ENCODE measurements around the gene TOX3.

Gene TOX3

DNA sequence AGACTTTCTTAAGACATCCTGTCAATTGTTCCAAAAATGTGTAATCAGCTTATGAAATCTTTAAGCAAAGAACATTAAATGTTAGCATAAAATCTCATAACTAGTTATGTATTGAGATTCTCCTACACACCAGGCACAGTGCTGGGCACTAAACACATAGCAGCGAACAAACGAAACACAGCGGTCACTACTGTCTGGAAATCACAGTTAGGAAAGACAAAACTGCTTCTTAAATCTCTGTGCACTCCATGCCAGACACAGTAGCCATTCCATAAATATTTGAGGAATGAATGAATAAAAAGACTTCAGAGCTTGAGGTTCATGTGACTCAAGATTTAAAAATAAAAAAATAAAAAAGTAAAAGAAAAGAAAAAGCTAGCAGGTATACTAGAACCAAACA, 20.1 kb downstream of the TOX3 start:
- ChIA-PET POLR2A (no interaction called here), CTCF (no interaction called here)
- TF ChIP-seq, protein P1, sequence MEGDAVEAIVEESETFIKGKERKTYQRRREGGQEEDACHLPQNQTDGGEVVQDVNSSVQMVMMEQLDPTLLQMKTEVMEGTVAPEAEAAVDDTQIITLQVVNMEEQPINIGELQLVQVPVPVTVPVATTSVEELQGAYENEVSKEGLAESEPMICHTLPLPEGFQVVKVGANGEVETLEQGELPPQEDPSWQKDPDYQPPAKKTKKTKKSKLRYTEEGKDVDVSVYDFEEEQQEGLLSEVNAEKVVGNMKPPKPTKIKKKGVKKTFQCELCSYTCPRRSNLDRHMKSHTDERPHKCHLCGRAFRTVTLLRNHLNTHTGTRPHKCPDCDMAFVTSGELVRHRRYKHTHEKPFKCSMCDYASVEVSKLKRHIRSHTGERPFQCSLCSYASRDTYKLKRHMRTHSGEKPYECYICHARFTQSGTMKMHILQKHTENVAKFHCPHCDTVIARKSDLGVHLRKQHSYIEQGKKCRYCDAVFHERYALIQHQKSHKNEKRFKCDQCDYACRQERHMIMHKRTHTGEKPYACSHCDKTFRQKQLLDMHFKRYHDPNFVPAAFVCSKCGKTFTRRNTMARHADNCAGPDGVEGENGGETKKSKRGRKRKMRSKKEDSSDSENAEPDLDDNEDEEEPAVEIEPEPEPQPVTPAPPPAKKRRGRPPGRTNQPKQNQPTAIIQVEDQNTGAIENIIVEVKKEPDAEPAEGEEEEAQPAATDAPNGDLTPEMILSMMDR (IDR thresholded peaks at IDR 0.05; ENCODE audit: insufficient read depth, low read length, missing control alignments): no peak
- no peak overlapping the region for H3K4me3 ChIP-seq (ENCODE audit: low read depth, low read length)
- DNase-seq (ENCODE audit: low read depth, low spot score): no peak

DNA sequence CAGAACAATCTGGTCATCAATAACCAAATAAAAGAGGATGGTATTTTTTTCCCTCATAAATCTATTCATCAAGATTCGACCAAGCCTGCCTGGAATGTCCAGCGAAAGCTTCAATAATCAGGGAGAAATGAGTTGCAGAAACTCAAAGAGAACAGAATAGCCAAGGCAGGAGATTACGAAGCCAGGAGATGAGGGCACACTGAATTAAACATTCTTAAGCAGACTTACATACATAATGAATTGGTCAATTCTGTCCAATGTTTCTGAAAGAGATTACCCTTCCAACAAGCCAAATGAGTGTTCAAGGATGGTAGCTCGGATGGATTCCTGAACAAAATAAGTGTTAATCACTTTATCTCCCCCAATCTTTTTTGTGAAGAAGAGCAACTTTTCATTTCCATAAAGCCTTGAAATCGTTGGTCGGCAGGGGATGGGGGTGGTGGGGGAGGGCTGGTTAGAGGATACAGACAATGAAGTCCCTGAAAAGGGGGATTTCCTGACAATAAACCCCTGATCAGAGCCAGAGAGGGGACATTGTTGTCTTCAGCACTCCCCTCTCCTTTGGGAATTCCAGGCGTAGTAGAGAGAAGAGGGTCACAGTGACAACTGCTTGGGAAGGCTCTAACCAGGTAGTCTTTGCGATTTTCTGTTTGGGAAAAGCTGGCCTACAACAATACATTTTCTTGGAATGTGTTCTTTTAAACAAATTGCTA, 20.7 kb downstream of the TOX3 start:
- CTCF ChIA-PET: no interaction called here
- TF ChIP-seq, protein P1 (IDR thresholded peaks at IDR 0.05; ENCODE audit: insufficient read depth, low read length, missing control alignments): no peak
- POLR2A ChIA-PET: no interaction called here
- DNase-seq (ENCODE audit: low read depth, low spot score): no peak
- H3K4me3 ChIP-seq (ENCODE audit: low read depth, low read length): no peak overlapping the region

DNA sequence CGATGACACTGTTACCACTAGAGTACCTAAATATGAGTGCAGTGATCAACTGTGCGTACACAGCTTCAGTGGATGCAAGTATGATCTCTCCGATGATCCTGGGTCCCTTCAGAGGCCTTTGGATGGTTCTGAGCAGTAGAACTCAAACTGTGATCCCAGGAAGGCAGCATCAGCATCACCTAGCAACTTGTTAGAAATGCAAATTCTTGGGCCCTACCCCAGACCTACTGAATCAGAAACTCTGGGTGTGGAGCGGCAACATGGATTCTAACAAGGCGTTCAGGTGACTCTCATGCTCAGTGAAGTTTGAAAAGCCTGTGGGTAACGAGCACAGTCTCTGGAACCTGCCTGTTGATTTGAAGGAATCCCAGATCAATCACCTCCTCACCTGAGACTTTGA, 25.4 kb downstream of the TOX3 start:
- ChIA-PET CTCF (no interaction called here), POLR2A (no interaction called here)
- TF ChIP-seq, protein P1 (IDR thresholded peaks at IDR 0.05; ENCODE audit: insufficient read depth, low read length, missing control alignments): no peak
- DNase-seq (ENCODE audit: low read depth, low spot score): no peak
- H3K4me3 ChIP-seq (ENCODE audit: low read depth, low read length): no peak overlapping the region

DNA sequence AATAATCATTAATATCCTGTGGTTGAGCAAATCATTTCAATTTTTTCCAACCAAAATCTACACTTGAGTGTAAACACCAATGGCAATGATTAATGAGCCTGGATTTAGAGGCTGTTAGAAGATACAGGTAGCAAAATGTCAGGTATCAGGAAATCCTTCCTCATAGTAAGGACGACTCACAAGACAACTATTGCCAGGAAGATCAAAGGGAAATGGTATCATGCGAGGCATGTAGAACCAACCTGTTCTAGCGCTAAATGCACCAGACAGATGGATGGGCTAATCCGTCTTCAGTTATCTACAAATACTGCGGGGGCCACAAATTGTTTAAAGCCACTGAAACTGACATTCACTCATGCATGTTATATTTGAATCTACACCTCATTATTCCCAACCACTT, 28.1 kb downstream of the TOX3 start:
- TF ChIP-seq, protein P1 (IDR thresholded peaks at IDR 0.05; ENCODE audit: insufficient read depth, low read length, missing control alignments): no peak
- no peak overlapping the region for H3K4me3 ChIP-seq (ENCODE audit: low read depth, low read length)
- ChIA-PET POLR2A (no interaction called here), CTCF (no interaction called here)
- DNase-seq (ENCODE audit: low read depth, low spot score): no peak

DNA sequence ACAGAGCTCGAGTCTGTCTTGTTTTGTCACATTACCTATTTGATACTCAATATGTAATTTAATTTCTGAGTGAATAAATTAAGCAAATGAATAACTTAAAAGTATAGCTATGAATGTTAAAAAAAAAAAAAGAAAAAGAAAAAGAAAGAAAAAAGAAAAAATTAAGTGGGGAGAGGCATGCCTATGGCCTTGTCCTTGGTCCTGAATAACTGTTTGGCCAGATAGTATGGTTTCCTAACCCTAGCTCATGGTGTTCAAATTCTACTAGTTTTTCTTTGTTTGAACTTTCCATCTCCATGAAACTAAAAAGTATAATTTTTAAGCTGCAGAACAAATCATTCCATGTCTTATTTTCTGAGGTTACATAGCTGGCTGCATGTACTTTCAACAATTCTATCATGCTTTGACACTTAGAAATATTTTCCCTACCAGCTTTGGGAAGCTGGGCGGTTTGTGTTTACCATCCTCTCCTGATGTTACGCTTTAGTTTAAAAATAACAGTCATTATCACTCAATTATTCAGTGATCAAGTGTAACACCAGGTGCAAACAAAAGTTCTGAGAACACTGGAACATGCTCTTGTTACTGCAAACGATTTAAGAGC, 31.8 kb downstream of the TOX3 start:
- ChIA-PET CTCF (no interaction called here), POLR2A (no interaction called here)
- TF ChIP-seq, protein P1 (IDR thresholded peaks at IDR 0.05; ENCODE audit: insufficient read depth, low read length, missing control alignments): no peak
- no peak overlapping the region for H3K4me3 ChIP-seq (ENCODE audit: low read depth, low read length)
- DNase-seq (ENCODE audit: low read depth, low spot score): no peak

DNA sequence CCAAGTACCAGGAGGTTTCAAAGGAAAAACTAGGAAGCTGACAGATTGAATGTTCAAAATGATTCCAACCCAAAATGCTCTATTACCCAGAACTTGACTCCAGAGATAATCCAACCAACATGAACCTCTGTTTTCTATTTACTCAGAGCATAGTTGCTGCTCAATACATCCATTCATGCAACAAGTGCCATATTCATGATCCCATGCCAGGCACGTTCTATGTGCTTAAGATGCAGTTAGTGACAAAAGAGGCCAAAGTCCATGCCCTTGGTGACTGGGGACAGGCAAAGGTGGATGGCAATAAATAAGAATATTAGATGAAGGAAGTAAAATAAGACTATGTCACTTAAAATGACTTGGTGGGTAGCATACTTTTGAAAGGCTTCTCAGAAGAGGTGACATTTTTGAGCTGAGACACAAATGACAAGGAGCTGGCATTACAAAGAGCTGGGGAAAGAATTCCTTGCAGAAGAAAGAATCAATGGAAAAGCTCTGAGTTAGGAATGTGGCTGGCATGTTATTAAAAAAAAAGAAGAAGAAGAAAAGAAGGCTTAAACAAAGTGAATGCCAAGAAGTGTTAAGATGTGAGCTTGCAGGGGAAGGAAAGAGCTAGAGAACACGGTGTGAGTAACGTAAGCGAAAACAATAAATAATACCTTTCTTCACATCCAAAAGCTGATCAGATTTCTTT, 34.5 kb downstream of the TOX3 start:
- H3K4me3 ChIP-seq (ENCODE audit: low read depth, low read length): no peak overlapping the region
- POLR2A ChIA-PET: no interaction called here
- TF ChIP-seq, protein P1 (IDR thresholded peaks at IDR 0.05; ENCODE audit: insufficient read depth, low read length, missing control alignments): no peak
- DNase-seq (ENCODE audit: low read depth, low spot score): no peak
- CTCF ChIA-PET: no interaction called here
